Astrocyte (in vitro differentiated cells and primary cell): Measurements from ENCODE around the gene TMIE. TPM values are rescaled to one million over a fixed set of nuclear protein-coding genes. Genes with fewer than 3 reads are reported as not detected.

Experiments used
- DNase-seq: peaks from one replicate; pipeline ENCODE4 v3.0.0-alpha.2; 2010; ENCODE audit warnings: low read depth
- FAIRE-seq: peaks from 2 replicates; lab custom pipeline; 2011; peaks lifted over from hg19 to GRCh38; lab: Jason Lieb, UNC
- H2AFZ ChIP-seq: 2 replicates; pipeline ENCODE4 v1.6.0; 2012; ENCODE audit warnings: low read depth, low read length, inconsistent platforms
- H3K27ac ChIP-seq: 2 replicates; pipeline ENCODE4 v1.5.1; 2011; ENCODE audit warnings: low read depth, low read length, inconsistent platforms
- H3K27me3 ChIP-seq: 2 replicates; pipeline ENCODE4 v1.6.0; 2011; ENCODE audit warnings: low read length, inconsistent platforms; ENCODE audit not compliant: insufficient read depth
- H3K36me3 ChIP-seq: 2 replicates; pipeline ENCODE4 v1.5.1; 2011; ENCODE audit warnings: low read length, inconsistent platforms; ENCODE audit not compliant: insufficient read depth
- H3K4me1 ChIP-seq: 2 replicates; pipeline ENCODE4 v1.5.1; 2011; ENCODE audit warnings: low read length, inconsistent platforms; ENCODE audit not compliant: insufficient read depth
- H3K4me2 ChIP-seq: 2 replicates; pipeline ENCODE4 v1.6.0; 2012; ENCODE audit warnings: low read length, inconsistent platforms
- H3K4me3 ChIP-seq: 2 replicates; pipeline ENCODE4 v1.5.1; 2011; ENCODE audit warnings: low read depth, mild to moderate bottlenecking, low read length, inconsistent platforms; ENCODE audit not compliant: insufficient read depth
- H3K79me2 ChIP-seq: 2 replicates; pipeline ENCODE4 v1.6.0; 2012; ENCODE audit warnings: mild to moderate bottlenecking, low read length, inconsistent platforms; ENCODE audit not compliant: insufficient read depth
- H3K9ac ChIP-seq: 2 replicates; pipeline ENCODE4 v1.6.0; 2012; ENCODE audit warnings: mild to moderate bottlenecking, low read length, inconsistent platforms
- H3K9me3 ChIP-seq: 2 replicates; pipeline ENCODE4 v1.5.1; 2012; ENCODE audit warnings: low read depth, mild to moderate bottlenecking, low read length, inconsistent platforms; ENCODE audit not compliant: insufficient read depth
- H4K20me1 ChIP-seq: 2 replicates; pipeline ENCODE4 v1.6.0; 2012; ENCODE audit warnings: low read length, inconsistent platforms; ENCODE audit not compliant: insufficient read depth
- H3K27ac Mint-ChIP-seq: one replicate; pipeline ENCODE4 v1.8.0; 2021; ENCODE audit warnings: mild to moderate bottlenecking, mixed read lengths; ENCODE audit not compliant: unreplicated experiment
- H3K27me3 Mint-ChIP-seq: one replicate; pipeline ENCODE4 v1.8.0; 2021; ENCODE audit warnings: low read depth, mixed read lengths; ENCODE audit not compliant: unreplicated experiment
- H3K36me3 Mint-ChIP-seq: one replicate; pipeline ENCODE4 v1.8.0; 2021; ENCODE audit warnings: low read depth, mixed read lengths; ENCODE audit not compliant: unreplicated experiment
- H3K4me1 Mint-ChIP-seq: one replicate; pipeline ENCODE4 v1.8.0; 2021; ENCODE audit warnings: low read depth, mixed read lengths; ENCODE audit not compliant: unreplicated experiment
- H3K4me3 Mint-ChIP-seq: one replicate; pipeline ENCODE4 v1.8.0; 2021; ENCODE audit warnings: mild to moderate bottlenecking, moderate library complexity, mixed read lengths; ENCODE audit not compliant: unreplicated experiment
- H3K9me3 Mint-ChIP-seq: one replicate; pipeline ENCODE4 v1.8.0; 2021; ENCODE audit warnings: mild to moderate bottlenecking, mixed read lengths; ENCODE audit not compliant: unreplicated experiment
- EZH2 ChIP-seq: IDR thresholded peaks from 2 replicates; pipeline ENCODE4 v1.6.1; 2012; ENCODE audit warnings: mild to moderate bottlenecking, low read length, inconsistent platforms; ENCODE audit not compliant: insufficient read depth
- total RNA-seq: library from RNA; stranded (reverse); gene quantifications from 2 replicates; pipeline ENCODE4 v1.2.1, GENCODE V29; 2021
- TF ChIP-seq, protein P1 (sequence below): IDR thresholded peaks from 2 replicates; pipeline ENCODE4 v1.5.1; 2011; ENCODE audit warnings: low read depth, mild to moderate bottlenecking, inconsistent platforms, low read length, moderate library complexity; ENCODE audit not compliant: insufficient read depth

The TMIE gene
- total RNA-seq, 1 donor from 2014 or later, result 0.34 TPM

GRCh38 chr3:46681856-46682540 is 19.2 kb upstream of the TMIE start:
- Histone ChIP-seq H3K4me1 (no peaks in the 10 kb centered on the region), H3K9ac (no peak overlapping the region), H2AFZ (no peak overlapping the region), H4K20me1 (no peaks in the 10 kb centered on the region), H3K4me2 (no peak overlapping the region), H3K9me3 (no peaks in the 10 kb centered on the region), H3K27me3 (no peaks in the 10 kb centered on the region), H3K4me3 (no peak overlapping the region), H3K36me3 (no peaks in the 10 kb centered on the region), H3K27ac (no peak overlapping the region), H3K79me2 (no peaks in the 10 kb centered on the region)
- Mint-ChIP-seq H3K9me3 (peaks cover 5% of the 10 kb centered on the region), H3K27ac (no peak overlapping the region), H3K4me1 (no peaks in the 10 kb centered on the region), H3K27me3 (peaks cover 42% of the 10 kb centered on the region), H3K36me3 (peaks cover 30% of the 10 kb centered on the region), H3K4me3 (no peak overlapping the region)
- DNase-seq (no peak), FAIRE-seq (no peak)
- TF ChIP-seq, protein P1, sequence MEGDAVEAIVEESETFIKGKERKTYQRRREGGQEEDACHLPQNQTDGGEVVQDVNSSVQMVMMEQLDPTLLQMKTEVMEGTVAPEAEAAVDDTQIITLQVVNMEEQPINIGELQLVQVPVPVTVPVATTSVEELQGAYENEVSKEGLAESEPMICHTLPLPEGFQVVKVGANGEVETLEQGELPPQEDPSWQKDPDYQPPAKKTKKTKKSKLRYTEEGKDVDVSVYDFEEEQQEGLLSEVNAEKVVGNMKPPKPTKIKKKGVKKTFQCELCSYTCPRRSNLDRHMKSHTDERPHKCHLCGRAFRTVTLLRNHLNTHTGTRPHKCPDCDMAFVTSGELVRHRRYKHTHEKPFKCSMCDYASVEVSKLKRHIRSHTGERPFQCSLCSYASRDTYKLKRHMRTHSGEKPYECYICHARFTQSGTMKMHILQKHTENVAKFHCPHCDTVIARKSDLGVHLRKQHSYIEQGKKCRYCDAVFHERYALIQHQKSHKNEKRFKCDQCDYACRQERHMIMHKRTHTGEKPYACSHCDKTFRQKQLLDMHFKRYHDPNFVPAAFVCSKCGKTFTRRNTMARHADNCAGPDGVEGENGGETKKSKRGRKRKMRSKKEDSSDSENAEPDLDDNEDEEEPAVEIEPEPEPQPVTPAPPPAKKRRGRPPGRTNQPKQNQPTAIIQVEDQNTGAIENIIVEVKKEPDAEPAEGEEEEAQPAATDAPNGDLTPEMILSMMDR, result no peak
- TF ChIP-seq EZH2, result no peak

GRCh38 chr3:46682974-46683373 is 18.2 kb upstream of the TMIE start:
- peaks cover 32% of the 10 kb centered on the region for H3K36me3 Mint-ChIP-seq
- Histone ChIP-seq H3K9ac (no peak overlapping the region), H3K36me3 (no peaks in the 10 kb centered on the region), H3K79me2 (no peaks in the 10 kb centered on the region), H4K20me1 (no peaks in the 10 kb centered on the region), H3K4me2 (no peak overlapping the region), H3K4me3 (no peak overlapping the region), H3K27me3 (no peaks in the 10 kb centered on the region), H3K27ac (no peak overlapping the region), H3K9me3 (no peaks in the 10 kb centered on the region), H3K4me1 (no peaks in the 10 kb centered on the region), H2AFZ (no peak overlapping the region)
- no peak overlapping the region for H3K4me3 Mint-ChIP-seq
- DNase-seq (no peak), FAIRE-seq (no peak)
- peaks cover 45% of the 10 kb centered on the region for H3K27me3 Mint-ChIP-seq
- H3K27ac Mint-ChIP-seq, result no peak overlapping the region
- TF ChIP-seq, protein P1, result no peak
- TF ChIP-seq EZH2, result no peak
- no peaks in the 10 kb centered on the region for H3K4me1 Mint-ChIP-seq
- H3K9me3 Mint-ChIP-seq, result peaks cover 3% of the 10 kb centered on the region

- Mint-ChIP-seq H3K36me3 (peaks cover 26% of the 10 kb centered on the region), H3K4me3 (no peak overlapping the region), H3K4me1 (no peaks in the 10 kb centered on the region), H3K9me3 (no peaks in the 10 kb centered on the region), H3K27me3 (peaks cover 40% of the 10 kb centered on the region), H3K27ac (no peak overlapping the region)
- no peaks in the 10 kb centered on the region for H3K79me2 ChIP-seq
- no peaks in the 10 kb centered on the region for H3K4me1 ChIP-seq
- H3K9me3 ChIP-seq, result no peaks in the 10 kb centered on the region
- no peak overlapping the region for H3K9ac ChIP-seq
- H3K4me3 ChIP-seq, result no peak overlapping the region
- H2AFZ ChIP-seq, result no peak overlapping the region
- no peak overlapping the region for H3K4me2 ChIP-seq
- H3K27me3 ChIP-seq, result no peaks in the 10 kb centered on the region
- H3K36me3 ChIP-seq, result no peaks in the 10 kb centered on the region
- FAIRE-seq, result no peak
- H4K20me1 ChIP-seq, result no peaks in the 10 kb centered on the region
- TF ChIP-seq, protein P1, result no peak
- no peak for TF ChIP-seq EZH2
- no peak overlapping the region for H3K27ac ChIP-seq
- no peak for DNase-seq
Observed at GRCh38 chr3:46684891-46685290, 16.3 kb upstream of the TMIE start.
